ENCODE measurements around the gene CCND2. TPM values are rescaled to one million over a fixed set of nuclear protein-coding genes. Genes with fewer than 3 reads are reported as not detected.

CCND2 gene
- total and polyA plus RNA-seq, 2 of the 4 experiments (the other 2 are of a cell fraction): 1.1 to 2.3 TPM

DNA sequence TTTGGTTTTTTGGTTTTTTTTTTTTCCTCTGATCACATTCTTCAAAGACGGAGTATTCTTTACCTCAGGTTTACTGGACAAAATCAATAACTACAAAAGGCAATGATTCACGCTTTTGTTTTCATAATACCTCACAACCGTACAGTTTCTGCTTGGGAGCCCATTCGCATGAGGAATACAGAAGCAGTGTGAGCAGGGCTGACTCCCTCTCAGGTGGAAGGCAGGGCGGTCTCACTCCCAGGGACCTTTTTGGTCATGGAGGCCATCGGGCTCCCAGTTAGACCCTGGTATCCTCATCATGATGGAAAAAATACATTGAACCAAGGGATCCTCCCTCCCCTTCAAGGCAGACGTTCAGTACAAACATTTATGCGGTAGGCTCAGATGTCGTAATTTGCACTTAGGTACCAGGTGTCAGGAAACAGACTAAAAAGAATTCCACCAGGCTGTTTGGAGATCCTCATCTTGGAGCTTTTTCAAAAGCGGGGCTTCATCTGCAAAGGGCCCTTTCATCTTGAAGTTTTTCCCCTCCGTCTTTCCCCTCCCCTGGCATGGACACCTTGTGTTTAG is 28.5 kb downstream of the CCND2 start:
- in situ Hi-C loops (cut with MboI; ENCODE audit: low sequenced_read_pairs): no loop called here
- no TSS peak for BruUV-seq (replicated peaks)
- no peak overlapping the region for H2AFZ ChIP-seq (replicated peaks; ENCODE audit: low read length, poor library complexity)

More for the DNA sequence above, 28.5 kb downstream of the CCND2 start:
- Histone ChIP-seq H4K20me1 (ENCODE audit: insufficient read depth, low read length) (no peaks in the 10 kb centered on the region; the same call in 1 of the 2 replicates), H3K4me3 (ENCODE audit: insufficient read depth, low read depth, low read length) (no peak overlapping the region), H3K79me1 (ENCODE audit: low read depth in 1 of 2, low read length in 2 of 2) (no peaks in the 10 kb centered on the region), H3K56ac (ENCODE audit: extremely low read depth, insufficient read depth, low read length) (no peak overlapping the region), H2AK9ac (replicated peaks; ENCODE audit: low read depth, low read length, poor library complexity) (no peak overlapping the region), H3K4me1 (ENCODE audit: control insufficient read depth, insufficient read depth, low read length) (no peaks in the 10 kb centered on the region), H3K4ac (ENCODE audit: low read depth, low read length) (no peak overlapping the region), H3K36me3 (ENCODE audit: control insufficient read depth, insufficient read depth, low read length) (0 out of 2 replicates have a peak, but pooled peaks cover 1% of the 10 kb centered on the region), H4K5ac (ENCODE audit: low read depth, low read length) (no peak overlapping the region), H2AK5ac (ENCODE audit: low read depth, low read length) (no peak overlapping the region), H3K27ac (ENCODE audit: insufficient read depth, low read length) (no peak overlapping the region), H3K18ac (ENCODE audit: low read depth, low read length) (no peak overlapping the region), H2BK120ac (ENCODE audit: low read depth, low read length) (no peak overlapping the region), H3K23ac (ENCODE audit: low read depth, low read length) (no peak overlapping the region), H3K9me3 (ENCODE audit: control insufficient read depth, insufficient read depth, low read length) (no peaks in the 10 kb centered on the region), H3K9me1 (ENCODE audit: insufficient read depth, low read length) (no peaks in the 10 kb centered on the region), H2BK5ac (ENCODE audit: low read depth, low read length, poor library complexity, severe bottlenecking) (no peak overlapping the region), H3K27me3 (ENCODE audit: control insufficient read depth, insufficient read depth, low read length) (peaks cover 12% of the 10 kb centered on the region), H3K9ac (ENCODE audit: low read depth, low read length) (no peak overlapping the region), H4K8ac (ENCODE audit: low read depth in 2 of 2, low read length in 2 of 2) (no peak overlapping the region), H2BK20ac (ENCODE audit: low read depth, low read length) (no peak overlapping the region), H2BK15ac (ENCODE audit: low read depth, low read length) (no peak overlapping the region), H3K14ac (replicated peaks; ENCODE audit: low read depth, low read length) (no peak overlapping the region), H4K91ac (ENCODE audit: insufficient read depth, low read depth, low read length) (no peak overlapping the region), H3K4me2 (ENCODE audit: low read depth, low read length) (no peak overlapping the region)
- 80% methylated on average over 2 of the region's 11 CpGs; no CpG with 5 or more reads in 1 of the 2 experiments for WGBS, 2 experiments (ENCODE audit: extremely low coverage in 2 of 2, insufficient read length in 1 of 2)
- POLR2A ChIA-PET (ENCODE audit: unreplicated experiment): no interaction called here
- intact Hi-C loops (cut with micrococcal nuclease): no loop called here
- dilution Hi-C loops (cut with HindIII; ENCODE audit: low sequenced_read_pairs, unreplicated experiment): no loop called here
- TF ChIP-seq RFX5 (IDR thresholded peaks at IDR 0.05; ENCODE audit: low read depth, low read length) (no peak), MAZ (IDR thresholded peaks at IDR 0.05; ENCODE audit: borderline replicate concordance, low read depth, low read length) (no peak), RAD21 (IDR thresholded peaks at IDR 0.05; ENCODE audit: low read length) (no peak), NFE2L2 (IDR thresholded peaks at IDR 0.05; ENCODE audit: low read depth, low read length) (no peak), CHD1 (IDR thresholded peaks at IDR 0.05; ENCODE audit: low read depth, low read length) (no peak), MAFK (IDR thresholded peaks at IDR 0.05; ENCODE audit: low read depth, low read length) (no peak), MXI1 (IDR thresholded peaks at IDR 0.05; ENCODE audit: borderline replicate concordance, low read depth, low read length) (no peak), SMC3 (IDR thresholded peaks at IDR 0.05; ENCODE audit: low read depth, low read length) (no peak), BHLHE40 (IDR thresholded peaks at IDR 0.05; ENCODE audit: low read depth, low read length) (no peak), FOS (IDR thresholded peaks at IDR 0.05; ENCODE audit: low read depth, low read length) (no peak), POLR2A (IDR thresholded peaks at IDR 0.05; ENCODE audit: low read depth, low read length) (no peak), RCOR1 (IDR thresholded peaks at IDR 0.05; ENCODE audit: insufficient replicate concordance, low read length) (no peak), CEBPB (IDR thresholded peaks at IDR 0.05; ENCODE audit: low read depth, low read length) (no peak)
- TF ChIP-seq, protein P1, sequence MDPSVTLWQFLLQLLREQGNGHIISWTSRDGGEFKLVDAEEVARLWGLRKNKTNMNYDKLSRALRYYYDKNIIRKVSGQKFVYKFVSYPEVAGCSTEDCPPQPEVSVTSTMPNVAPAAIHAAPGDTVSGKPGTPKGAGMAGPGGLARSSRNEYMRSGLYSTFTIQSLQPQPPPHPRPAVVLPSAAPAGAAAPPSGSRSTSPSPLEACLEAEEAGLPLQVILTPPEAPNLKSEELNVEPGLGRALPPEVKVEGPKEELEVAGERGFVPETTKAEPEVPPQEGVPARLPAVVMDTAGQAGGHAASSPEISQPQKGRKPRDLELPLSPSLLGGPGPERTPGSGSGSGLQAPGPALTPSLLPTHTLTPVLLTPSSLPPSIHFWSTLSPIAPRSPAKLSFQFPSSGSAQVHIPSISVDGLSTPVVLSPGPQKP (IDR thresholded peaks at IDR 0.05; ENCODE audit: borderline replicate concordance, low read depth, low read length): no peak
- TF ChIP-seq, protein P2, sequence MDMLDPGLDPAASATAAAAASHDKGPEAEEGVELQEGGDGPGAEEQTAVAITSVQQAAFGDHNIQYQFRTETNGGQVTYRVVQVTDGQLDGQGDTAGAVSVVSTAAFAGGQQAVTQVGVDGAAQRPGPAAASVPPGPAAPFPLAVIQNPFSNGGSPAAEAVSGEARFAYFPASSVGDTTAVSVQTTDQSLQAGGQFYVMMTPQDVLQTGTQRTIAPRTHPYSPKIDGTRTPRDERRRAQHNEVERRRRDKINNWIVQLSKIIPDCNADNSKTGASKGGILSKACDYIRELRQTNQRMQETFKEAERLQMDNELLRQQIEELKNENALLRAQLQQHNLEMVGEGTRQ (IDR thresholded peaks at IDR 0.05; ENCODE audit: low read depth, low read length): no peak
- TF ChIP-seq, protein P3, sequence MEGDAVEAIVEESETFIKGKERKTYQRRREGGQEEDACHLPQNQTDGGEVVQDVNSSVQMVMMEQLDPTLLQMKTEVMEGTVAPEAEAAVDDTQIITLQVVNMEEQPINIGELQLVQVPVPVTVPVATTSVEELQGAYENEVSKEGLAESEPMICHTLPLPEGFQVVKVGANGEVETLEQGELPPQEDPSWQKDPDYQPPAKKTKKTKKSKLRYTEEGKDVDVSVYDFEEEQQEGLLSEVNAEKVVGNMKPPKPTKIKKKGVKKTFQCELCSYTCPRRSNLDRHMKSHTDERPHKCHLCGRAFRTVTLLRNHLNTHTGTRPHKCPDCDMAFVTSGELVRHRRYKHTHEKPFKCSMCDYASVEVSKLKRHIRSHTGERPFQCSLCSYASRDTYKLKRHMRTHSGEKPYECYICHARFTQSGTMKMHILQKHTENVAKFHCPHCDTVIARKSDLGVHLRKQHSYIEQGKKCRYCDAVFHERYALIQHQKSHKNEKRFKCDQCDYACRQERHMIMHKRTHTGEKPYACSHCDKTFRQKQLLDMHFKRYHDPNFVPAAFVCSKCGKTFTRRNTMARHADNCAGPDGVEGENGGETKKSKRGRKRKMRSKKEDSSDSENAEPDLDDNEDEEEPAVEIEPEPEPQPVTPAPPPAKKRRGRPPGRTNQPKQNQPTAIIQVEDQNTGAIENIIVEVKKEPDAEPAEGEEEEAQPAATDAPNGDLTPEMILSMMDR (conservative IDR thresholded peaks at IDR 0.05; ENCODE audit: low read depth, low read length): no peak
- DNase-seq (no peak), ATAC-seq (ENCODE audit: low read depth) (no peak)
- CTCF ChIA-PET: interaction anchor here (0.7 kb wide), 1 partner anchor 45 kb away, joined by 6 read pairs; no protein-coding TSS in a partner anchor

Measured in IMR-90 (cell line).